ENCODE data around the gene COL24A1. TPM values are rescaled to one million over a fixed set of nuclear protein-coding genes. Genes with fewer than 3 reads are reported as not detected.

Gene COL24A1
- total RNA-seq, 1 experiment from 2014 or later, result 0.35 TPM

GRCh38 chr1:86064899-86065298, 91.7 kb downstream of the COL24A1 start:
- H2BK5ac ChIP-seq (ENCODE audit: insufficient read length, low read length), result no peak overlapping the region
- H2BK20ac ChIP-seq (ENCODE audit: low read depth, low read length, poor library complexity, severe bottlenecking), result no peak overlapping the region
- no peaks in the 10 kb centered on the region; the same call in 1 of the 2 replicates for H3K4me1 ChIP-seq (ENCODE audit: insufficient read depth, low read length)
- no peak overlapping the region for H3K14ac ChIP-seq (ENCODE audit: insufficient read depth, low read length)
- H3T11ph ChIP-seq (ENCODE audit: low read length), result no peak overlapping the region
- H3K27me3 Mint-ChIP-seq (ENCODE audit: low read depth), result no peaks in the 10 kb centered on the region
- no peaks in the 10 kb centered on the region for H3K9me3 ChIP-seq (ENCODE audit: control insufficient read depth, low read depth, low read length)
- H3K4me3 Mint-ChIP-seq, result no peak overlapping the region
- H3K56ac ChIP-seq (ENCODE audit: insufficient read length, low read depth, low read length), result no peak overlapping the region
- H4K8ac ChIP-seq (replicated peaks; ENCODE audit: insufficient read length, low read depth, low read length), result no peak overlapping the region
- no peak for DNase-seq
- no peak overlapping the region for H3K4me2 ChIP-seq (ENCODE audit: insufficient read depth, insufficient read length, low read length)
- H3K9ac ChIP-seq (ENCODE audit: extremely low read depth, insufficient read length, low read length), result no peak overlapping the region
- no peak overlapping the region for H3K4ac ChIP-seq (ENCODE audit: low read depth, low read length)
- no peak overlapping the region for H3K27ac ChIP-seq (ENCODE audit: insufficient read length, low read depth, low read length)
- peaks cover 11 to 18% of the 10 kb centered on the region in 2 experiments for H3K4me1 Mint-ChIP-seq
- no peak for TF ChIP-seq CTCF (conservative IDR thresholded peaks at IDR 0.05)
- no peaks in the 10 kb centered on the region for H4K20me1 ChIP-seq (ENCODE audit: control insufficient read depth, insufficient read depth, insufficient read length)
- no peak overlapping the region for H3K27ac Mint-ChIP-seq
- no peaks in the 10 kb centered on the region for H3K79me2 ChIP-seq (ENCODE audit: insufficient read depth, low read length)
- H3K23ac ChIP-seq (ENCODE audit: insufficient read length, low read depth, low read length), result no peak overlapping the region
- no peak overlapping the region for H2AK5ac ChIP-seq (ENCODE audit: insufficient read length, low read length)
- H3K18ac ChIP-seq (ENCODE audit: insufficient read length, low read depth, low read length), result no peak overlapping the region
- no peaks in the 10 kb centered on the region for H3K79me1 ChIP-seq (ENCODE audit: insufficient read depth, low read depth, low read length, poor library complexity, severe bottlenecking)
- no peak overlapping the region for H4K5ac ChIP-seq (ENCODE audit: insufficient read length, low read depth, low read length)
- H3K9me3 Mint-ChIP-seq, result no peaks in the 10 kb centered on the region
- H2BK120ac ChIP-seq (ENCODE audit: low read depth, low read length, poor library complexity, severe bottlenecking), result no peak overlapping the region
- H3K36me3 Mint-ChIP-seq (ENCODE audit: insufficient read depth in 1 of 3, low read depth in 3 of 3), result no peaks in the 10 kb centered on the region
- WGBS (ENCODE audit: extremely low coverage, insufficient read length, low lambda C conversion rate), result no CpG with 5 or more reads among the region's 1 CpG
- no peak overlapping the region for H2AFZ ChIP-seq (ENCODE audit: low read length)
- H3K27me3 ChIP-seq (ENCODE audit: insufficient read depth, low read length), result no peaks in the 10 kb centered on the region
- H2BK12ac ChIP-seq (ENCODE audit: insufficient read length, low read depth, low read length), result no peak overlapping the region
- H2BK15ac ChIP-seq (ENCODE audit: low read depth, low read length), result no peak overlapping the region
- H3K23me2 ChIP-seq (ENCODE audit: insufficient read length, low read depth, low read length, poor library complexity, severe bottlenecking), result no peaks in the 10 kb centered on the region
- H4K91ac ChIP-seq (ENCODE audit: insufficient read length, low read depth, low read length), result no peak overlapping the region
